ENCODE measurements around the gene CX3CR1. TPM values are rescaled to one million over a fixed set of nuclear protein-coding genes. Genes with fewer than 3 reads are reported as not detected.

Gene CX3CR1
- total and polyA plus RNA-seq, 2 of the 4 experiments (the other 2 are of a cell fraction): not detected

- DNase-seq: no peak
- Histone ChIP-seq H2BK15ac (ENCODE audit: low read depth, low read length) (no peak overlapping the region), H3K27me3 (ENCODE audit: control insufficient read depth, insufficient read depth, low read length) (peaks cover 12% of the 10 kb centered on the region), H3K27ac (ENCODE audit: insufficient read depth, low read length) (no peak overlapping the region), H2AFZ (replicated peaks; ENCODE audit: low read length, poor library complexity) (no peak overlapping the region), H3K4ac (ENCODE audit: low read depth, low read length) (no peak overlapping the region), H4K8ac (ENCODE audit: low read depth in 2 of 2, low read length in 2 of 2) (no peak overlapping the region), H2BK20ac (ENCODE audit: low read depth, low read length) (no peak overlapping the region), H3K36me3 (ENCODE audit: control insufficient read depth, insufficient read depth, low read length) (no peaks in the 10 kb centered on the region), H3K9me1 (ENCODE audit: insufficient read depth, low read length) (no peaks in the 10 kb centered on the region), H3K18ac (ENCODE audit: low read depth, low read length) (no peak overlapping the region), H3K79me1 (ENCODE audit: low read depth in 1 of 2, low read length in 2 of 2) (no peaks in the 10 kb centered on the region), H3K9me3 (ENCODE audit: control insufficient read depth, insufficient read depth, low read length) (no peaks in the 10 kb centered on the region), H4K20me1 (ENCODE audit: insufficient read depth, low read length) (no peaks in the 10 kb centered on the region), H2BK5ac (ENCODE audit: low read depth, low read length, poor library complexity, severe bottlenecking) (no peak overlapping the region), H3K23ac (ENCODE audit: low read depth, low read length) (no peak overlapping the region), H2BK120ac (ENCODE audit: low read depth, low read length) (no peak overlapping the region), H3K56ac (ENCODE audit: extremely low read depth, insufficient read depth, low read length) (no peak overlapping the region), H3K4me1 (ENCODE audit: control insufficient read depth, insufficient read depth, low read length) (no peaks in the 10 kb centered on the region; the same call in 1 of the 2 replicates), H4K91ac (ENCODE audit: insufficient read depth, low read depth, low read length) (no peak overlapping the region), H3K4me2 (ENCODE audit: low read depth, low read length) (no peak overlapping the region), H2AK9ac (replicated peaks; ENCODE audit: low read depth, low read length, poor library complexity) (no peak overlapping the region), H2AK5ac (ENCODE audit: low read depth, low read length) (no peak overlapping the region), H4K5ac (ENCODE audit: low read depth, low read length) (no peak overlapping the region), H3K4me3 (ENCODE audit: insufficient read depth, low read depth, low read length) (no peak overlapping the region), H3K9ac (ENCODE audit: low read depth, low read length) (no peak overlapping the region), H3K14ac (replicated peaks; ENCODE audit: low read depth, low read length) (no peak overlapping the region)
- in situ Hi-C loops (cut with MboI; ENCODE audit: low sequenced_read_pairs): no loop called here
- no peak for TF ChIP-seq CEBPB (IDR thresholded peaks at IDR 0.05; ENCODE audit: low read depth, low read length)
- no peak for TF ChIP-seq RCOR1 (IDR thresholded peaks at IDR 0.05; ENCODE audit: insufficient replicate concordance, low read length)
- TF ChIP-seq MAZ (IDR thresholded peaks at IDR 0.05; ENCODE audit: borderline replicate concordance, low read depth, low read length): no peak
- no peak for TF ChIP-seq RAD21 (IDR thresholded peaks at IDR 0.05; ENCODE audit: low read length)
- no peak for TF ChIP-seq CHD1 (IDR thresholded peaks at IDR 0.05; ENCODE audit: low read depth, low read length)
- no peak for TF ChIP-seq POLR2A (IDR thresholded peaks at IDR 0.05; ENCODE audit: low read depth, low read length)
- TF ChIP-seq, protein P1, sequence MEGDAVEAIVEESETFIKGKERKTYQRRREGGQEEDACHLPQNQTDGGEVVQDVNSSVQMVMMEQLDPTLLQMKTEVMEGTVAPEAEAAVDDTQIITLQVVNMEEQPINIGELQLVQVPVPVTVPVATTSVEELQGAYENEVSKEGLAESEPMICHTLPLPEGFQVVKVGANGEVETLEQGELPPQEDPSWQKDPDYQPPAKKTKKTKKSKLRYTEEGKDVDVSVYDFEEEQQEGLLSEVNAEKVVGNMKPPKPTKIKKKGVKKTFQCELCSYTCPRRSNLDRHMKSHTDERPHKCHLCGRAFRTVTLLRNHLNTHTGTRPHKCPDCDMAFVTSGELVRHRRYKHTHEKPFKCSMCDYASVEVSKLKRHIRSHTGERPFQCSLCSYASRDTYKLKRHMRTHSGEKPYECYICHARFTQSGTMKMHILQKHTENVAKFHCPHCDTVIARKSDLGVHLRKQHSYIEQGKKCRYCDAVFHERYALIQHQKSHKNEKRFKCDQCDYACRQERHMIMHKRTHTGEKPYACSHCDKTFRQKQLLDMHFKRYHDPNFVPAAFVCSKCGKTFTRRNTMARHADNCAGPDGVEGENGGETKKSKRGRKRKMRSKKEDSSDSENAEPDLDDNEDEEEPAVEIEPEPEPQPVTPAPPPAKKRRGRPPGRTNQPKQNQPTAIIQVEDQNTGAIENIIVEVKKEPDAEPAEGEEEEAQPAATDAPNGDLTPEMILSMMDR (conservative IDR thresholded peaks at IDR 0.05; ENCODE audit: low read depth, low read length): no peak
- TF ChIP-seq, protein P2, sequence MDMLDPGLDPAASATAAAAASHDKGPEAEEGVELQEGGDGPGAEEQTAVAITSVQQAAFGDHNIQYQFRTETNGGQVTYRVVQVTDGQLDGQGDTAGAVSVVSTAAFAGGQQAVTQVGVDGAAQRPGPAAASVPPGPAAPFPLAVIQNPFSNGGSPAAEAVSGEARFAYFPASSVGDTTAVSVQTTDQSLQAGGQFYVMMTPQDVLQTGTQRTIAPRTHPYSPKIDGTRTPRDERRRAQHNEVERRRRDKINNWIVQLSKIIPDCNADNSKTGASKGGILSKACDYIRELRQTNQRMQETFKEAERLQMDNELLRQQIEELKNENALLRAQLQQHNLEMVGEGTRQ (IDR thresholded peaks at IDR 0.05; ENCODE audit: low read depth, low read length): no peak
- TF ChIP-seq MXI1 (IDR thresholded peaks at IDR 0.05; ENCODE audit: borderline replicate concordance, low read depth, low read length): no peak
- TF ChIP-seq, protein P3, sequence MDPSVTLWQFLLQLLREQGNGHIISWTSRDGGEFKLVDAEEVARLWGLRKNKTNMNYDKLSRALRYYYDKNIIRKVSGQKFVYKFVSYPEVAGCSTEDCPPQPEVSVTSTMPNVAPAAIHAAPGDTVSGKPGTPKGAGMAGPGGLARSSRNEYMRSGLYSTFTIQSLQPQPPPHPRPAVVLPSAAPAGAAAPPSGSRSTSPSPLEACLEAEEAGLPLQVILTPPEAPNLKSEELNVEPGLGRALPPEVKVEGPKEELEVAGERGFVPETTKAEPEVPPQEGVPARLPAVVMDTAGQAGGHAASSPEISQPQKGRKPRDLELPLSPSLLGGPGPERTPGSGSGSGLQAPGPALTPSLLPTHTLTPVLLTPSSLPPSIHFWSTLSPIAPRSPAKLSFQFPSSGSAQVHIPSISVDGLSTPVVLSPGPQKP (IDR thresholded peaks at IDR 0.05; ENCODE audit: borderline replicate concordance, low read depth, low read length): no peak
- TF ChIP-seq NFE2L2 (IDR thresholded peaks at IDR 0.05; ENCODE audit: low read depth, low read length): no peak
- no peak for TF ChIP-seq FOS (IDR thresholded peaks at IDR 0.05; ENCODE audit: low read depth, low read length)
- BruUV-seq (replicated peaks): no TSS peak
- POLR2A ChIA-PET (ENCODE audit: unreplicated experiment): no interaction called here
- CTCF ChIA-PET: interaction anchor here (2.1 to 4.3 kb wide), 2 partner anchors 12 to 15 kb away, joined by 5 to 15 read pairs; no protein-coding TSS in a partner anchor
- no peak for ATAC-seq (ENCODE audit: low read depth)
- dilution Hi-C loops (cut with HindIII; ENCODE audit: low sequenced_read_pairs, unreplicated experiment): no loop called here
- intact Hi-C loops (cut with micrococcal nuclease): no loop called here
Observed at GRCh38 chr3:39276746-39277145, 3.1 kb downstream of the CX3CR1 start.
